Loucy (cell line): Measurements from ENCODE around the gene NF1.

ENCODE experiments used
- H2AFZ ChIP-seq: fragments of 200-600 bp; sonication (generic); 2 replicates; pipeline ENCODE4 v1.6.0; 2016; ENCODE audit warnings: antibody characterized with exemption, mild to moderate bottlenecking, low read length, moderate library complexity
- H3F3A ChIP-seq: fragments of 200-600 bp; 2 replicates; pipeline ENCODE4 v1.6.0; 2016; ENCODE audit warnings: antibody characterized with exemption, low read depth, mild to moderate bottlenecking
- H3K27me3 ChIP-seq: fragments of 200-600 bp; sonication (generic); 2 replicates; pipeline ENCODE4 v1.6.1; 2014; ENCODE audit warnings: low read length, mild to moderate bottlenecking; ENCODE audit not compliant: insufficient read depth, poor library complexity, severe bottlenecking
- H3K36me3 ChIP-seq: fragments of 200-600 bp; sonication (generic); 2 replicates; pipeline ENCODE4 v1.6.1; 2016; ENCODE audit warnings: low read length; ENCODE audit not compliant: insufficient read depth
- H3K4me1 ChIP-seq: fragments of 200-600 bp; sonication (generic); 2 replicates; pipeline ENCODE4 v1.5.1; 2014; ENCODE audit warnings: low read length, mild to moderate bottlenecking; ENCODE audit not compliant: insufficient read depth, poor library complexity, severe bottlenecking
- H3K4me2 ChIP-seq: fragments of 200-600 bp; sonication (generic); 2 replicates; pipeline ENCODE4 v1.6.0; 2014; ENCODE audit warnings: antibody characterized with exemption, low read length, low read depth, mild to moderate bottlenecking; ENCODE audit not compliant: poor library complexity, severe bottlenecking
- H3K4me3 ChIP-seq: fragments of 200-600 bp; sonication (generic); 2 replicates; pipeline ENCODE4 v1.5.1; 2014; ENCODE audit warnings: low read length, mild to moderate bottlenecking, mixed read lengths; ENCODE audit not compliant: poor library complexity, severe bottlenecking
- H3K79me2 ChIP-seq: fragments of 200-600 bp; sonication (generic); 2 replicates; pipeline ENCODE4 v1.6.1; 2014; ENCODE audit warnings: low read length; ENCODE audit not compliant: insufficient read depth
- H3K9ac ChIP-seq: fragments of 200-600 bp; sonication (generic); 2 replicates; pipeline ENCODE4 v1.6.0; 2014; ENCODE audit warnings: mild to moderate bottlenecking, low read depth, low read length, moderate library complexity; ENCODE audit not compliant: poor library complexity, severe bottlenecking
- H3K9me2 ChIP-seq: fragments of 200-600 bp; sonication (generic); replicated peaks from 2 replicates; pipeline ENCODE4 v1.6.1; 2016; ENCODE audit warnings: low read depth, low read length, mixed read lengths
- H3K9me3 ChIP-seq: fragments of 200-600 bp; sonication (generic); 2 replicates; pipeline ENCODE4 v1.6.1; 2014; ENCODE audit warnings: mild to moderate bottlenecking, antibody characterized with exemption, low read length, low read depth; ENCODE audit not compliant: insufficient read depth
- H4K20me1 ChIP-seq: fragments of 200-600 bp; sonication (generic); 2 replicates; pipeline ENCODE4 v1.6.0; 2014; ENCODE audit warnings: antibody characterized with exemption, low read length, mild to moderate bottlenecking; ENCODE audit not compliant: insufficient read depth, poor library complexity, severe bottlenecking
- CTCF ChIP-seq: fragments of 200-600 bp; sonication (generic); conservative IDR thresholded peaks from 2 replicates; pipeline ENCODE4 v1.5.1; 2014; ENCODE audit warnings: mild to moderate bottlenecking, antibody characterized with exemption, low read length
- EZH2phosphoT487 ChIP-seq: fragments of 200-600 bp; IDR thresholded peaks from 2 replicates; pipeline ENCODE4 v1.6.1; 2018; ENCODE audit warnings: antibody characterized with exemption, mild to moderate bottlenecking, moderate library complexity, borderline replicate concordance

Gene NF1

DNA sequence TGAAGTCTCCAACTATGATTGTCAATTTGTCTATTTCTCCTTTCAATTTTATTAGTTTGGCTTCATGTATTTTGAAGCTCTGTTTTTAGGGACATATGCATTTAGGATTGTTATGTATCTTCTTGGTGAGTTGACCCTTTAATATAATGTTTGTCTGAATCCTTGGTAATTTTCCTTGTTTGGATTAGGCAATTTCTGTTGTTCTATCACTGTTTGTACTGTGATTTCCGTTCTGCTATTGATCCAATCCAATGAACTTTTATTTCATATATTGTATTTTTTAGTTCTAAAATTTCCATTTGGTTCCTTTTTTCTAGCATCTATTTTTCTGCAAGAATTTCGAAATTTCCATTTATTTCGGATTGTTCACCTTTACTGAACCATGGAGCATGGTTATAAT is 327.7 kb downstream of the NF1 start:
- no peaks in the 10 kb centered on the region for H3F3A ChIP-seq
- no peak for TF ChIP-seq CTCF
- no peak for TF ChIP-seq EZH2phosphoT487
- no peaks in the 10 kb centered on the region for H3K79me2 ChIP-seq
- no peaks in the 10 kb centered on the region for H3K27me3 ChIP-seq
- H3K4me2 ChIP-seq = no peak overlapping the region
- H4K20me1 ChIP-seq = no peaks in the 10 kb centered on the region
- no peaks in the 10 kb centered on the region; the same call in 1 of the 2 replicates for H3K9me3 ChIP-seq
- no peak overlapping the region for H2AFZ ChIP-seq
- no peaks in the 10 kb centered on the region for H3K36me3 ChIP-seq
- H3K9me2 ChIP-seq = no peaks in the 10 kb centered on the region
- H3K4me3 ChIP-seq = no peak overlapping the region
- H3K4me1 ChIP-seq = no peaks in the 10 kb centered on the region
- no peak overlapping the region for H3K9ac ChIP-seq

DNA sequence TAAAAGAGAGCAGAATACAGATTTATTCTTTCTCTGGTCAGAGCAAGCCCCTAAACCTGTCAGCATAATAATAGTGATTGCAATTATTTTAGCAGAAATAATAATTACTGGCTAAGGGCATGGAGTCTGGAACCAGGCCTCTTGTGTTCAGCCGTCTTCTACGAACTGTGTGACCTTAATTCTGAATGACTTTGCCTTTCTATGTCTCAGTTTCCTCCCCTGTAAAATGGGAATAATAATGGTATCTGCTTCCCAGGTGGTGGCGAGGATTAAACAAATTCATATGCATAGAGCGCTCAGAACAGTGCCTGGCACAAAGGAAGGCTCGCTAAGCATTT is 330.1 kb downstream of the NF1 start:
- Histone ChIP-seq H3K4me1 (peaks cover 7% of the 10 kb centered on the region), H3K27me3 (no peaks in the 10 kb centered on the region), H3K36me3 (no peaks in the 10 kb centered on the region), H3K9ac (no peak overlapping the region), H3K4me2 (no peak overlapping the region), H3K9me2 (no peaks in the 10 kb centered on the region), H4K20me1 (no peaks in the 10 kb centered on the region), H3K79me2 (no peaks in the 10 kb centered on the region), H2AFZ (no peak overlapping the region), H3K9me3 (no peaks in the 10 kb centered on the region; the same call in 1 of the 2 replicates), H3F3A (no peaks in the 10 kb centered on the region), H3K4me3 (no peak overlapping the region)
- TF ChIP-seq CTCF (no peak), EZH2phosphoT487 (no peak)

DNA sequence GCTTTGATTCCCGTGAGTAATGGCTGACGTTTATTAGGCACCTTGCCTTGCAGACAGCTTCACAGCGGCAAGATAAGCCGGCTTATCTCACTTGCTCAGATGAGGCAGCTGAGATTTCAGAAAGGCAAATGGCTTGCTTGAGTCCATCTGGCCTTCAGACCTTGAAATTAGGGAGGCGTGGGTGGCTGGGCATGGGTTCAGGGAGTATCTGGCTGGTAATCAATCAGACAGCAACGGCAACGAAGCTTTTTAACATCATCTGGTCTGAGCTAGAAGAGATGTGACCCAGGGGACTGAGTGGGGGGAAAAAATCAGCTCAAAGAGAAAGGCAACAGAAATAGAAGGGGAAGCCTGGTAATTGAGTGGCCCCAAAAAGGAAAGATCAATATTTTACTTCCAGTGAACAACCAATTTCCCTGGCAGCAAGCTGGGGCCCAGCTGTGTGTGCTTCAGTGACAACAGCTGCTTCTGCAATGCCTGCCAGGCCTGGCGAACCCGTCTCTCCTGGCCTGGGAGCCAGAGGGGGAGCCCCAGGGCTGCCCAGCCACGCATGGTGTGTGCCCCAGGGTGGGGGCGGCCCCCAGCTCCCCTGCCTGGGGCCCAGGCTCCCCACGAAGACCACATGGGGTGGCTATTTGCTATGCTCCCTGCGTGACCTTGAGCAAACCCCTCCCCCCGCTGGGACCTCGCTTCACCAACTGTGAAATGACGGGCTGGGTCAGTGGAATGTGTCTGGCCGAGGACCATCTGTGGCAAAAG is 330.7 kb downstream of the NF1 start:
- no peak overlapping the region for H3K4me3 ChIP-seq
- TF ChIP-seq CTCF = no peak
- no peak for TF ChIP-seq EZH2phosphoT487

More for the DNA sequence above, 330.7 kb downstream of the NF1 start:
- H2AFZ ChIP-seq = no peak overlapping the region
- H3F3A ChIP-seq = no peaks in the 10 kb centered on the region
- no peaks in the 10 kb centered on the region for H4K20me1 ChIP-seq
- H3K4me1 ChIP-seq = peaks cover 7% of the 10 kb centered on the region
- H3K9me2 ChIP-seq = no peaks in the 10 kb centered on the region
- no peaks in the 10 kb centered on the region; the same call in 1 of the 2 replicates for H3K9me3 ChIP-seq
- H3K36me3 ChIP-seq = no peaks in the 10 kb centered on the region
- no peak overlapping the region for H3K9ac ChIP-seq
- H3K4me2 ChIP-seq = no peak overlapping the region
- H3K79me2 ChIP-seq = no peaks in the 10 kb centered on the region
- no peaks in the 10 kb centered on the region for H3K27me3 ChIP-seq
